T1000 (cell line): ENCODE data around the gene COG3.
"Not testable (repeated sequence)": the region's sequence is repeated elsewhere in the genome, so short reads cannot be mapped to it uniquely, and the experiment has no call there.

Experiments used
- DNase-seq: peaks from one replicate; lab custom pipeline; 2025; ENCODE audit warnings: mixed read lengths; lab: John Stamatoyannopoulos, UW

Gene COG3

GRCh38 chr13:45464687-45465453, at the start of gene COG3:
Gene COG3 (plus strand): TSS chr13:45464939. CDS start chr13:45465037, 98 bp downstream.
- peak; percentile 57 for DNase-seq

GRCh38 chr13:45415112-45415511, 49.6 kb upstream of the COG3 start:
- DNase-seq, result no peak

GRCh38 chr13:45416516-45417128, 48.1 kb upstream of the COG3 start:
- DNase-seq, result no peak

- DNase-seq, result peak; percentile 53
These were observed 46.8 kb upstream of the COG3 start, which contains the start of gene SLC25A30 for GRCh38 chr13:45417790-45418534. Gene SLC25A30 (minus strand): TSS chr13:45418373. CDS start chr13:45411425, 6,948 bp downstream.

- DNase-seq, result not testable (repeated sequence)
These were observed 45.4 kb upstream of the COG3 start for GRCh38 chr13:45419389-45419788.

GRCh38 chr13:45419945-45420344, 44.8 kb upstream of the COG3 start:
- no peak for DNase-seq

- no peak for DNase-seq
These were observed 41.9 kb upstream of the COG3 start for GRCh38 chr13:45422731-45423292.

- not testable (repeated sequence) for DNase-seq
These were observed 38.5 kb upstream of the COG3 start for GRCh38 chr13:45426056-45426841.

GRCh38 chr13:45432737-45433380, 31.9 kb upstream of the COG3 start:
- DNase-seq, result no peak

- no peak for DNase-seq
These were observed 31.4 kb upstream of the COG3 start for GRCh38 chr13:45433381-45433790.

GRCh38 chr13:45434556-45435371, 30.0 kb upstream of the COG3 start:
- no peak for DNase-seq

GRCh38 chr13:45436332-45436731, 28.4 kb upstream of the COG3 start:
- no peak for DNase-seq

- DNase-seq, result no peak
These were observed 27.8 kb upstream of the COG3 start for GRCh38 chr13:45436953-45437352.

- no peak for DNase-seq
These were observed 26.8 kb upstream of the COG3 start for GRCh38 chr13:45437947-45438346.

GRCh38 chr13:45439008-45439407, 25.7 kb upstream of the COG3 start:
- DNase-seq, result no peak

- DNase-seq, result no peak
These were observed 24.8 kb upstream of the COG3 start for GRCh38 chr13:45439781-45440462.

- no peak for DNase-seq
These were observed 23.1 kb upstream of the COG3 start for GRCh38 chr13:45441633-45442032.

- no peak for DNase-seq
These were observed 19.7 kb upstream of the COG3 start for GRCh38 chr13:45445053-45445452.

- DNase-seq, result peak; percentile 17
These were observed 18.6 kb upstream of the COG3 start for GRCh38 chr13:45446181-45446580.
